HEK293 (cell line): ENCODE measurements around the gene ITPR3.
A peak's percentile ranks its signal among the peaks of the same experiment; 100 is the strongest.

ENCODE experiments used
- CTCF ChIA-PET: fragments of 350-600 bp; formaldehyde crosslinking; extraction: SDS; loops from one replicate; lab custom pipeline; 2021; ENCODE audit warnings: antibody characterized with exemption; lab: Yijun Ruan, JAX
- POLR2A ChIA-PET: fragments of 300-600 bp; formaldehyde crosslinking; extraction: SDS; loops from one replicate; lab custom pipeline; 2020; ENCODE audit warnings: antibody characterized with exemption, inconsistent platforms; lab: Yijun Ruan, JAX
- H3K27ac ChIP-seq: fragments of 200-500 bp; sonication (Bioruptor generic); 2 replicates; pipeline ENCODE4 v1.5.1; 2014; ENCODE audit warnings: low read depth, low read length, control low read depth, inconsistent platforms; ENCODE audit errors: extremely low read depth
- H3K36me3 ChIP-seq, 2 experiments: fragments of 200-500 bp in 1 of 2; sonication (Bioruptor generic) in 1 of 2; 1 replicate in 1 of 2; 2 replicates in 1 of 2; pipeline ENCODE4 v1.5.1; 2014 to 2017; ENCODE audit warnings: inconsistent platforms in 2 of 2, low read length in 2 of 2; ENCODE audit not compliant: control insufficient read depth in 2 of 2, insufficient read depth in 1 of 2
- H3K4me1 ChIP-seq: fragments of 200-500 bp; sonication (Bioruptor generic); 2 replicates; pipeline ENCODE4 v1.5.1; 2014; ENCODE audit warnings: mild to moderate bottlenecking, low read length, inconsistent platforms; ENCODE audit not compliant: control insufficient read depth, insufficient read depth
- H3K4me3 ChIP-seq: 2 replicates; pipeline ENCODE4 v1.5.1; 2011; ENCODE audit warnings: low read depth, mild to moderate bottlenecking, control low read depth, low read length, moderate library complexity
- H3K9me3 ChIP-seq: fragments of 200-500 bp; sonication (Bioruptor generic); 2 replicates; pipeline ENCODE4 v1.5.1; 2014; ENCODE audit warnings: low read depth, low read length, inconsistent platforms; ENCODE audit not compliant: control insufficient read depth, insufficient read depth
- EGR2 ChIP-seq: fragments of 450-650 bp; formaldehyde crosslinking; IDR thresholded peaks from 2 replicates; pipeline ENCODE4 v1.5.1; 2016; ENCODE audit warnings: low read depth, missing biosample characterization, missing genetic modification characterization
- KLF1 ChIP-seq: fragments of 450-650 bp; formaldehyde crosslinking; IDR thresholded peaks from 2 replicates; pipeline ENCODE4 v1.5.1; 2016; ENCODE audit warnings: missing biosample characterization, missing genetic modification characterization
- KLF8 ChIP-seq: fragments of 450-650 bp; formaldehyde crosslinking; IDR thresholded peaks from 2 replicates; pipeline ENCODE4 v1.5.1; 2016; ENCODE audit warnings: missing biosample characterization, missing genetic modification characterization
- KLF9 ChIP-seq: fragments of 450-650 bp; formaldehyde crosslinking; IDR thresholded peaks from 2 replicates; pipeline ENCODE4 v1.5.1; 2016; ENCODE audit warnings: missing biosample characterization, missing genetic modification characterization, low read depth
- PRDM1 ChIP-seq: fragments of 450-650 bp; formaldehyde crosslinking; IDR thresholded peaks from 2 replicates; pipeline ENCODE4; 2016; ENCODE audit warnings: missing biosample characterization, missing genetic modification characterization
- SP2 ChIP-seq: fragments of 450-650 bp; formaldehyde crosslinking; IDR thresholded peaks from 2 replicates; pipeline ENCODE4 v1.5.1; 2016; ENCODE audit warnings: missing biosample characterization, missing genetic modification characterization
- SP7 ChIP-seq: fragments of 450-650 bp; formaldehyde crosslinking; IDR thresholded peaks from 2 replicates; pipeline ENCODE4 v1.5.1; 2016; ENCODE audit warnings: missing biosample characterization, missing genetic modification characterization
- ZBTB20 ChIP-seq: fragments of 450-650 bp; formaldehyde crosslinking; IDR thresholded peaks from 2 replicates; pipeline ENCODE4 v1.5.1; 2016; ENCODE audit warnings: missing biosample characterization, missing genetic modification characterization
- ZBTB7A ChIP-seq: fragments of 450-650 bp; formaldehyde crosslinking; IDR thresholded peaks from 2 replicates; pipeline ENCODE4 v1.5.1; 2016; ENCODE audit warnings: low read depth, missing biosample characterization, missing genetic modification characterization
- ZBTB8A ChIP-seq: fragments of 450-650 bp; formaldehyde crosslinking; IDR thresholded peaks from 2 replicates; pipeline ENCODE4 v1.5.1; 2016; ENCODE audit warnings: missing biosample characterization, missing genetic modification characterization
- ZFHX2 ChIP-seq: fragments of 450-650 bp; formaldehyde crosslinking; conservative IDR thresholded peaks from 2 replicates; pipeline ENCODE4 v1.5.1; 2016; ENCODE audit warnings: missing biosample characterization, missing genetic modification characterization
- ZNF10 ChIP-seq: fragments of 450-650 bp; formaldehyde crosslinking; IDR thresholded peaks from 2 replicates; pipeline ENCODE4 v1.5.1; 2017; ENCODE audit warnings: missing biosample characterization, missing genetic modification characterization
- ZNF114 ChIP-seq: fragments of 450-650 bp; formaldehyde crosslinking; IDR thresholded peaks from 2 replicates; pipeline ENCODE4 v1.5.0; 2017; ENCODE audit warnings: missing biosample characterization, missing genetic modification characterization
- ZNF132 ChIP-seq: fragments of 450-650 bp; formaldehyde crosslinking; IDR thresholded peaks from 2 replicates; pipeline ENCODE4 v1.5.1; 2017; ENCODE audit warnings: missing biosample characterization, missing genetic modification characterization, borderline replicate concordance
- ZNF146 ChIP-seq: fragments of 450-650 bp; formaldehyde crosslinking; IDR thresholded peaks from 2 replicates; pipeline ENCODE4 v1.5.1; 2016; ENCODE audit warnings: missing biosample characterization, missing genetic modification characterization
- ZNF514 ChIP-seq: fragments of 450-650 bp; formaldehyde crosslinking; IDR thresholded peaks from 2 replicates; pipeline ENCODE4 v1.5.1; 2016; ENCODE audit warnings: missing biosample characterization, missing genetic modification characterization
- ZNF585B ChIP-seq: fragments of 450-650 bp; formaldehyde crosslinking; IDR thresholded peaks from 2 replicates; pipeline ENCODE4 v1.5.1; 2016; ENCODE audit warnings: missing biosample characterization, missing genetic modification characterization
- ZNF629 ChIP-seq: fragments of 450-650 bp; formaldehyde crosslinking; IDR thresholded peaks from 2 replicates; pipeline ENCODE4 v1.5.1; 2017; ENCODE audit warnings: missing biosample characterization, missing genetic modification characterization
- ZNF76 ChIP-seq: fragments of 450-650 bp; formaldehyde crosslinking; IDR thresholded peaks from 2 replicates; pipeline ENCODE4; 2016; ENCODE audit warnings: low read depth, missing biosample characterization, missing genetic modification characterization, borderline replicate concordance
- ZNF768 ChIP-seq: fragments of 450-650 bp; formaldehyde crosslinking; IDR thresholded peaks from 2 replicates; pipeline ENCODE4 v1.5.1; 2018; ENCODE audit warnings: missing biosample characterization, mild to moderate bottlenecking, missing genetic modification characterization
- TF ChIP-seq, protein P1 (sequence below): fragments of 450-650 bp; formaldehyde crosslinking; IDR thresholded peaks from 2 replicates; pipeline ENCODE4 v1.5.1; 2016; ENCODE audit warnings: missing biosample characterization, missing genetic modification characterization
- TF ChIP-seq, protein P2 (sequence below): sonication (generic); formaldehyde crosslinking; IDR thresholded peaks from 2 replicates; pipeline ENCODE4 v1.8.1; 2022; ENCODE audit warnings: mild to moderate bottlenecking, moderate library complexity, missing genetic modification reagents
- TF ChIP-seq, protein P3 (sequence below): fragments of 450-650 bp; formaldehyde crosslinking; IDR thresholded peaks from 2 replicates; pipeline ENCODE4 v1.5.1; 2016; ENCODE audit warnings: missing biosample characterization, missing genetic modification characterization
- TF ChIP-seq, protein P4 (sequence below): fragments of 450-650 bp; formaldehyde crosslinking; conservative IDR thresholded peaks from 2 replicates; pipeline ENCODE4 v1.5.1; 2016; ENCODE audit warnings: low read depth, missing biosample characterization, missing genetic modification characterization

ITPR3 gene

DNA sequence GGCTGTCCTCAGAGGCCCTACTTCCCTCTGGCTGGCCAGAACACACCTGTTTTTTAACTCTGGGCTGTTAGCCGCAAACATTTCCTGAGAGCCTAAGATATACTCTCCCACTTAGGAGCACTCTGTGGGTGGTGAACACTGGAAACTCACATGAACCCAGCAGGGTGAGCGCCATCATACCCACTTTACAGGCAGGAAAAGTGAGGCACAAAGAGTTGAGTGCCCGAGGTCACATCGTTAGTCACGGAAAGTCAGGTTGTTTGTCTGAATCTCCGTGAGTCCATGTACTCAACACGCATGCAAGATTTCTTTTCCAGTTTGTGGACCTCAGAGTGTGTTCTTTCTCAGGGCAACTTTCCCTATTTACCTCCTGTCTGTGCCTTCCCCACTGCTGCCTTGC is 43.0 kb upstream of the ITPR3 start:
- Histone ChIP-seq H3K4me1 (no peaks in the 10 kb centered on the region), H3K4me3 (no peak overlapping the region), H3K9me3 (no peaks in the 10 kb centered on the region), H3K36me3 (peaks cover 8 to 46% of the 10 kb centered on the region in 2 experiments; a peak in 2 of 3 replicates), H3K27ac (no peak overlapping the region)
- ChIA-PET CTCF (interaction anchor here (0.6 to 2.1 kb wide), 3 partner anchors 122 to 770 kb away, joined by 3 to 13 read pairs (median 7); partner anchors contain the start of gene CUTA), POLR2A (no interaction called here)
- no peak for TF ChIP-seq ZNF132 (tag by site-specific recombination)
- no peak for TF ChIP-seq SP7 (tag by site-specific recombination)
- TF ChIP-seq ZNF768 (tag by site-specific recombination) = no peak
- no peak for TF ChIP-seq ZNF514
- no peak for TF ChIP-seq ZBTB8A (tag by site-specific recombination)

DNA sequence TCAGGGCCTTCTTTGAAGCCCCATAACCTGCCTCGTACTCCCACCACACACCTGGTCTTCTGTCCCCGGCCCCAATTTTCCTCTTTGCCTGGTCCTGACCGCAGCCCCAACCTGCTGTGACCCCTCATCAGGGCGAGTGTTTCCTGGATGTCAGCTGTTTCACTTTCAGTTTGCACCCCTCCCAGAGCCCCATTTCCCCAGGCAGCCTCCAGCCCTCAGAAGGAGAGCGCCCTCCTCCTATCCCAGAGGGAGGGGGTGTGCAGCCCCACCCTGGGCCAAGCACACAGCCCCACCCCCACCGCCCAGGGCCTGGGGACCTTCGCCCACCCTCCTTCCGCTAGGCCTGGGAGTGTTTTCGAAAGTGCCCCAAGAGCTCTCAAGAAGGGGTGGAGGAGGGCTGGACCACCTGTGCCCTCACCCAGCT is 42.5 kb upstream of the ITPR3 start:
- no peak overlapping the region for H3K27ac ChIP-seq
- ChIA-PET CTCF (interaction anchor here (0.6 to 2.1 kb wide), 7 partner anchors 8 to 770 kb away, joined by 3 to 13 read pairs (median 3); partner anchors contain the start of genes CUTA and UQCC2), POLR2A (interaction anchor here (1.8 to 2.9 kb wide), 2 partner anchors 7 to 43 kb away, joined by 10 to 14 read pairs; partner anchors contain the start of gene ITPR3)

DNA sequence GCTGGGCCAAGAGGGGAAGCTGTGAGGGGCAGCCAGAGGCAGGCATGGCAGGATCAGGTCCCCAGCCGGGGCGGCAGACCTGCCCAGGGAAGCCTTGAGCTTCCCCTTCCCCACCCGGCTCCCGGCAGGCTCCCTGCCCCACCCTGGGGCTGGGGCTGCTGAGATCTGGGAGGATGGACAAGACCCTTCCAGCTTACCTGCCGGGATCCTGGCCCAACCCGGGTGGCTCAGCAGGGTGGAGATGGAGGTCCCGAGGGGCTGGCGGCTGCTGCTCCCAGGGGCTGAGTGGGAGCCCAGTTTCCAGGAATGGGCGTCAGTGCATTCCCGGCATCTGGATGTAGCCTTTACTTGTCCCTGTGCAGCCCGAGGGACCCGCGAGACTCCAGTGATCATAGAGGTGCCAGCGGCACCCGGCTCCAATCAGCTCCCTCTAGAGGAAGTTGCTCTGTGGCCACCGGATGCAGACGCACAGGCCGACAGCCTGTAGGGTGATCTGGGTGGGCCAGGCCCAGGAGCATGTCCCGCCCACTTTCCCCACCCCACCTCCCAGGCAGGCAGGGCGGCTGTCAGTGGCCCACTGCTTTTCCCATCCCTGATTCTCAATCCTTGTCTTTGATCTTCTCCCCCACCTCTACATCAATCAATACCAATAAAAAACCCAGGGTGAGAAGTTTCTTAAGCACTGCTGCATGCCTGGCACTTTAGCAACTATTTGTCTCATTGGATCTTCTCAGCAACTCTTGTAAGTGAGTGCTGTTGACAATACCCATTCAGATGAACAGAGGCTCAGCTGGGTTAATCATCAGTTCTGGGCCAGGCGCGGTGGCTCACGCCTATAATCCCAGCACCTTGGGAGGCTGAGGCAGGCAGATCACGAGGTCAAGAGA is 41.1 kb upstream of the ITPR3 start, which contains the start of gene BAK1:
Gene BAK1, minus strand, starts transcription at position 449 of the 887 bp plus-strand sequence. CDS start 2,672 bp downstream, outside the sequence.
- Histone ChIP-seq H3K4me3 (peak within 1 kb of the TSS; percentile 90), H3K36me3 (peaks cover 8 to 30% of the 10 kb centered on the region in 2 experiments; a peak in 2 of 3 replicates), H3K9me3 (no peaks in the 10 kb centered on the region), H3K4me1 (no peaks in the 10 kb centered on the region; the same call in 1 of the 2 replicates), H3K27ac (peak within 1 kb of the TSS; percentile 71; the same call in 1 of the 2 replicates)
- ChIA-PET POLR2A (interaction anchor here (0.5 to 2.9 kb wide), 19 partner anchors 9 to 1138 kb away, joined by 3 to 18 read pairs (median 4); partner anchors contain the start of genes B3GALT4, ITPR3, UQCC2 and ZBTB9), CTCF (interaction anchor here (0.5 to 2.5 kb wide), 19 partner anchors 8 to 368 kb away, joined by 3 to 13 read pairs (median 4); partner anchors contain the start of genes CUTA, IP6K3, UQCC2 and ZBTB9)
- peak; percentile 88 for TF ChIP-seq ZBTB20 (tag by site-specific recombination)
- peak; percentile 68 for TF ChIP-seq KLF8 (tag by site-specific recombination)
- TF ChIP-seq, protein P1, sequence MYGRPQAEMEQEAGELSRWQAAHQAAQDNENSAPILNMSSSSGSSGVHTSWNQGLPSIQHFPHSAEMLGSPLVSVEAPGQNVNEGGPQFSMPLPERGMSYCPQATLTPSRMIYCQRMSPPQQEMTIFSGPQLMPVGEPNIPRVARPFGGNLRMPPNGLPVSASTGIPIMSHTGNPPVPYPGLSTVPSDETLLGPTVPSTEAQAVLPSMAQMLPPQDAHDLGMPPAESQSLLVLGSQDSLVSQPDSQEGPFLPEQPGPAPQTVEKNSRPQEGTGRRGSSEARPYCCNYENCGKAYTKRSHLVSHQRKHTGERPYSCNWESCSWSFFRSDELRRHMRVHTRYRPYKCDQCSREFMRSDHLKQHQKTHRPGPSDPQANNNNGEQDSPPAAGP (tag by site-specific recombination) = peak; percentile 17; the same call in 1 of the 2 replicates
- peak; percentile 92 for TF ChIP-seq SP2 (tag by site-specific recombination)
- TF ChIP-seq ZNF585B = no peak
- no peak for TF ChIP-seq ZNF10
- peak; percentile 81 for TF ChIP-seq ZFHX2 (tag by site-specific recombination)
- TF ChIP-seq, protein P2, sequence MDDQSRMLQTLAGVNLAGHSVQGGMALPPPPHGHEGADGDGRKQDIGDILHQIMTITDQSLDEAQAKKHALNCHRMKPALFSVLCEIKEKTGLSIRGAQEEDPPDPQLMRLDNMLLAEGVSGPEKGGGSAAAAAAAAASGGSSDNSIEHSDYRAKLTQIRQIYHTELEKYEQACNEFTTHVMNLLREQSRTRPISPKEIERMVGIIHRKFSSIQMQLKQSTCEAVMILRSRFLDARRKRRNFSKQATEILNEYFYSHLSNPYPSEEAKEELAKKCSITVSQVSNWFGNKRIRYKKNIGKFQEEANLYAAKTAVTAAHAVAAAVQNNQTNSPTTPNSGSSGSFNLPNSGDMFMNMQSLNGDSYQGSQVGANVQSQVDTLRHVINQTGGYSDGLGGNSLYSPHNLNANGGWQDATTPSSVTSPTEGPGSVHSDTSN = peak; percentile 86; the same call in 1 of the 2 replicates
- TF ChIP-seq ZNF76 (tag by site-specific recombination) = 0 out of 2 replicates have a peak, but pooled peaks have one; percentile 26
- TF ChIP-seq ZNF146 = no peak
- peak; percentile 38; the same call in 1 of the 2 replicates for TF ChIP-seq KLF1 (tag by site-specific recombination)
- TF ChIP-seq KLF9 (tag by site-specific recombination) = peak; percentile 86
- no peak for TF ChIP-seq ZNF114 (tag by site-specific recombination)
- TF ChIP-seq ZNF629 (tag by site-specific recombination) = 0 out of 2 replicates have a peak, but pooled peaks have one; percentile 45
- TF ChIP-seq, protein P3, sequence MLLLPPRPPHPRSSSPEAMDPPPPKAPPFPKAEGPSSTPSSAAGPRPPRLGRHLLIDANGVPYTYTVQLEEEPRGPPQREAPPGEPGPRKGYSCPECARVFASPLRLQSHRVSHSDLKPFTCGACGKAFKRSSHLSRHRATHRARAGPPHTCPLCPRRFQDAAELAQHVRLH = no peak
- TF ChIP-seq SP7 (tag by site-specific recombination) = 0 out of 2 replicates have a peak, but pooled peaks have one; percentile 53
- TF ChIP-seq EGR2 (tag by site-specific recombination) = peak; percentile 84
- TF ChIP-seq, protein P4, sequence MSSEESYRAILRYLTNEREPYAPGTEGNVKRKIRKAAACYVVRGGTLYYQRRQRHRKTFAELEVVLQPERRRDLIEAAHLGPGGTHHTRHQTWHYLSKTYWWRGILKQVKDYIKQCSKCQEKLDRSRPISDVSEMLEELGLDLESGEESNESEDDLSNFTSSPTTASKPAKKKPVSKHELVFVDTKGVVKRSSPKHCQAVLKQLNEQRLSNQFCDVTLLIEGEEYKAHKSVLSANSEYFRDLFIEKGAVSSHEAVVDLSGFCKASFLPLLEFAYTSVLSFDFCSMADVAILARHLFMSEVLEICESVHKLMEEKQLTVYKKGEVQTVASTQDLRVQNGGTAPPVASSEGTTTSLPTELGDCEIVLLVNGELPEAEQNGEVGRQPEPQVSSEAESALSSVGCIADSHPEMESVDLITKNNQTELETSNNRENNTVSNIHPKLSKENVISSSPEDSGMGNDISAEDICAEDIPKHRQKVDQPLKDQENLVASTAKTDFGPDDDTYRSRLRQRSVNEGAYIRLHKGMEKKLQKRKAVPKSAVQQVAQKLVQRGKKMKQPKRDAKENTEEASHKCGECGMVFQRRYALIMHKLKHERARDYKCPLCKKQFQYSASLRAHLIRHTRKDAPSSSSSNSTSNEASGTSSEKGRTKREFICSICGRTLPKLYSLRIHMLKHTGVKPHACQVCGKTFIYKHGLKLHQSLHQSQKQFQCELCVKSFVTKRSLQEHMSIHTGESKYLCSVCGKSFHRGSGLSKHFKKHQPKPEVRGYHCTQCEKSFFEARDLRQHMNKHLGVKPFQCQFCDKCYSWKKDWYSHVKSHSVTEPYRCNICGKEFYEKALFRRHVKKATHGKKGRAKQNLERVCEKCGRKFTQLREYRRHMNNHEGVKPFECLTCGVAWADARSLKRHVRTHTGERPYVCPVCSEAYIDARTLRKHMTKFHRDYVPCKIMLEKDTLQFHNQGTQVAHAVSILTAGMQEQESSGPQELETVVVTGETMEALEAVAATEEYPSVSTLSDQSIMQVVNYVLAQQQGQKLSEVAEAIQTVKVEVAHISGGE (tag by site-specific recombination) = peak; percentile 84

More for the DNA sequence above, 42.5 kb upstream of the ITPR3 start:
- TF ChIP-seq PRDM1 (tag by site-specific recombination) (peak; percentile 13; the same call in 1 of the 2 replicates), SP2 (tag by site-specific recombination) (0 out of 2 replicates have a peak, but pooled peaks have one; percentile 20), KLF1 (tag by site-specific recombination) (peak; percentile 86), ZBTB7A (no peak)
- TF ChIP-seq, all 188 proteins: peak for 3
- H3K9me3 ChIP-seq = no peaks in the 10 kb centered on the region
- H3K36me3 ChIP-seq = peaks cover 8 to 45% of the 10 kb centered on the region in 2 experiments; a peak in 2 of 3 replicates
- peak overlapping the region; percentile 17 for H3K4me3 ChIP-seq
- no peaks in the 10 kb centered on the region; the same call in 1 of the 2 replicates for H3K4me1 ChIP-seq
